Mucosa of descending colon (tissue), 3 donors: ENCODE data around the gene OR51V1. TPM values are rescaled to one million over a fixed set of nuclear protein-coding genes. Genes with fewer than 3 reads are reported as not detected.

Source experiments
- ATAC-seq: fragments of 200-7000 bp; cut with Tn5 transposase; one replicate; pipeline ENCODE4 v1.9.1; 2020; ENCODE audit warnings: mild to moderate bottlenecking, moderate library complexity
- DNase-seq, 3 donors: peaks; one replicate each; pipeline ENCODE4 v3.0.0-alpha.2; 2020
- H3K36me3 ChIP-seq: fragments of 200-600 bp; one replicate; pipeline ENCODE4 v1.8.0; 2021; ENCODE audit warnings: low read depth, mild to moderate bottlenecking
- H3K4me1 ChIP-seq: fragments of 200-600 bp; one replicate; pipeline ENCODE4 v1.8.0; 2021; ENCODE audit warnings: low read depth, mild to moderate bottlenecking
- H3K4me3 ChIP-seq: fragments of 200-600 bp; one replicate; pipeline ENCODE4 v1.8.0; 2021; ENCODE audit warnings: mild to moderate bottlenecking
- H3K9me3 ChIP-seq: fragments of 200-600 bp; one replicate; pipeline ENCODE4 v1.8.0; 2021; ENCODE audit warnings: mild to moderate bottlenecking
- intact Hi-C, 2 donors: fragments of 100-400 bp; cut with DNase I in 1 of 2; cut with micrococcal nuclease in 1 of 2; formaldehyde crosslinking; loops; one replicate each; pipeline versions ENCODE4 v1.11.0 to v1.11.1; 2022; cut with DNase I, micrococcal nuclease
- total RNA-seq, 3 donors: library from RNA; stranded (reverse); fragmentation: NEBNext Ultra II Directional in 2 of 3; extraction: Animal tissue kit (Norgen Biotek cat#: 25700) in 2 of 3; gene quantifications; one replicate each; pipeline versions ENCODE4 v1.2.1 to v1.2.4, GENCODE V29; 2021 to 2023
- TF ChIP-seq, protein P1 (sequence below): fragments of 200-600 bp; IDR thresholded peaks from one replicate; pipeline ENCODE4 v1.8.0; 2022; ENCODE audit warnings: antibody characterized with exemption, mild to moderate bottlenecking
- donor health status: DM: no; HTN: no; CAD: no; lungs with moderate emphysema.
- donor health status: DM: no; HTN: no; CAD: no.
- donor health status: DM: no; HTN: yes; CAD: no.

OR51V1 gene
- total RNA-seq, 3 donors from 2014 or later = not detected

DNA sequence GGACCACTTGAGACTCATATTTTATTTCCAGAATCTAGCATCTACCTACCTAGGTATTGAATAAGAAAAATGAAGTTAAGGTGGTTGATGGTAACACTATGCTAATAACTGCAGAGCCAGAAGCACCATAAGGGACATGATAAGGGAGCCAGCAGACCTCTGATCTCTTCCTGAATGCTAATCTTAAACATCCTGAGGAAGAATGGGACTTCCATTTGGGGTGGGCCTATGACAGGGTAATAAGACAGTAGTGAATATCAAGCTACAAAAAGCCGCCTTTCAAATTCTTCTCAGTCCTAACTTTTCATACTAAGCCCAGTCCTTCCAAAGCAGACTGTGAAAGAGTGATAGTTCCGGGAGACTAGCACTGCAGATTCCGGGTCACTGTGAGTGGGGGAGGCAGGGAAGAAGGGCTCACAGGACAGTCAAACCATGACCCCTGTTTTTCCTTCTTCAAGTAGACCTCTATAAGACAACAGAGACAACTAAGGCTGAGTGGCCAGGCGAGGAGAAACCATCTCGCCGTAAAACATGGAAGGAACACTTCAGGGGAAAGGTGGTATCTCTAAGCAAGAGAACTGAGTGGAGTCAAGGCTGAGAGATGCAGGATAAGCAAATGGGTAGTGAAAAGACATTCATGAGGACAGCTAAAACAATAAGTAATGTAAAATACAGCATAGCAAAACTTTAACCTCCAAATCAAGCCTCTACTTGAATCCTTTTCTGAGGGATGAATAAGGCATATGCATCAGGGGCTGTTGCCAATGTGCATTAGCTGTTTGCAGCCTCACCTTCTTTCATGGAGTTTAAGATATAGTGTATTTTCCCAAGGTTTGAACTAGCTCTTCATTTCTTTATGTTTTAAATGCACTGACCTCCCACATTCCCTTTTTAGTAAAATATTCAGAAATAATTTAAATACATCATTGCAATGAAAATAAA lies 24.3 kb upstream of the OR51V1 start:
- no peak for ATAC-seq
- TF ChIP-seq, protein P1, sequence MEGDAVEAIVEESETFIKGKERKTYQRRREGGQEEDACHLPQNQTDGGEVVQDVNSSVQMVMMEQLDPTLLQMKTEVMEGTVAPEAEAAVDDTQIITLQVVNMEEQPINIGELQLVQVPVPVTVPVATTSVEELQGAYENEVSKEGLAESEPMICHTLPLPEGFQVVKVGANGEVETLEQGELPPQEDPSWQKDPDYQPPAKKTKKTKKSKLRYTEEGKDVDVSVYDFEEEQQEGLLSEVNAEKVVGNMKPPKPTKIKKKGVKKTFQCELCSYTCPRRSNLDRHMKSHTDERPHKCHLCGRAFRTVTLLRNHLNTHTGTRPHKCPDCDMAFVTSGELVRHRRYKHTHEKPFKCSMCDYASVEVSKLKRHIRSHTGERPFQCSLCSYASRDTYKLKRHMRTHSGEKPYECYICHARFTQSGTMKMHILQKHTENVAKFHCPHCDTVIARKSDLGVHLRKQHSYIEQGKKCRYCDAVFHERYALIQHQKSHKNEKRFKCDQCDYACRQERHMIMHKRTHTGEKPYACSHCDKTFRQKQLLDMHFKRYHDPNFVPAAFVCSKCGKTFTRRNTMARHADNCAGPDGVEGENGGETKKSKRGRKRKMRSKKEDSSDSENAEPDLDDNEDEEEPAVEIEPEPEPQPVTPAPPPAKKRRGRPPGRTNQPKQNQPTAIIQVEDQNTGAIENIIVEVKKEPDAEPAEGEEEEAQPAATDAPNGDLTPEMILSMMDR = no peak
- Histone ChIP-seq H3K9me3 (no peaks in the 10 kb centered on the region), H3K36me3 (no peaks in the 10 kb centered on the region), H3K4me1 (no peaks in the 10 kb centered on the region), H3K4me3 (no peak overlapping the region)
- intact Hi-C loops = no loop called here
- no peak for DNase-seq

DNA sequence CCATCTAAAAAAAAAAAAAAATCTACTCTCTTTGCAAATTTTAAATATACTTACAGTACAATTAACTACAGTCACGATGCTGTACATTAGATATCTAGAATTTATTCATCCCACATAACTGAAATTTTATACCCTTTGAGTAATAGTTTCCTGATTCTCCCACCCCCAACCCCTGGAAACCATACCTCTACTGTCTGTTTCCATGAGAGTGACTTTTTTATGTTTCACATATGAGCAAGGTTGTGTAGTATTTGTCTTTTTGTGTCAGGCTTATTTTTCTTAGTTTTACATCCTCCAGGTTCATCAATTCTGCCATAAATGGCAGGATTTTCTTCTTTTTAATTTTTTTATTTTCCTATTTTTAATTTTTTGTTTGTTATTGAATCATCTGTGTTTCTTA lies 23.2 kb upstream of the OR51V1 start:
- no peak for ATAC-seq

DNA sequence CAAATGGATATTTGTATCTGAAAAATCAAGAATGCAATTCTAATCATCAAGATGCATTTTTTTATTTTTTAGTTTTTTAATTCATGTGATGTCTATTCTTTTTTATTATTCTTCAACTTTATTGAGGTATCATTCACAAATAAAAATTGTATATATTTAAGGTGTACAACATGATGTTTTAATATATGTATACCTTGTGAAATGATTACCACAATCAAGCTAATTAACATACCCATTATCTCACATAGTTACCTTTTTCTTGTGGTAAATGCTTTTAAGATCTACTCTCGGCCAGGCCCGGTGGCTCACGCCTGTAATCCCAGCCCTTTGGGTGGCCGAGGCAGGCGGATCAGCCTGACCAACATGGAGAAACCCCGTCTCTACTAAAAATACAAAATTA lies 22.7 kb upstream of the OR51V1 start:
- Histone ChIP-seq H3K36me3 (no peaks in the 10 kb centered on the region), H3K4me1 (no peaks in the 10 kb centered on the region), H3K9me3 (no peaks in the 10 kb centered on the region), H3K4me3 (no peak overlapping the region)
- no peak for ATAC-seq
- intact Hi-C loops = no loop called here
- no peak for DNase-seq
- TF ChIP-seq, protein P1 = no peak

More for the DNA sequence above, 23.2 kb upstream of the OR51V1 start:
- intact Hi-C loops = no loop called here
- no peak overlapping the region for H3K4me3 ChIP-seq
- H3K9me3 ChIP-seq = no peaks in the 10 kb centered on the region
- no peak for DNase-seq
- no peaks in the 10 kb centered on the region for H3K4me1 ChIP-seq
- TF ChIP-seq, protein P1 = no peak
- H3K36me3 ChIP-seq = no peaks in the 10 kb centered on the region

DNA sequence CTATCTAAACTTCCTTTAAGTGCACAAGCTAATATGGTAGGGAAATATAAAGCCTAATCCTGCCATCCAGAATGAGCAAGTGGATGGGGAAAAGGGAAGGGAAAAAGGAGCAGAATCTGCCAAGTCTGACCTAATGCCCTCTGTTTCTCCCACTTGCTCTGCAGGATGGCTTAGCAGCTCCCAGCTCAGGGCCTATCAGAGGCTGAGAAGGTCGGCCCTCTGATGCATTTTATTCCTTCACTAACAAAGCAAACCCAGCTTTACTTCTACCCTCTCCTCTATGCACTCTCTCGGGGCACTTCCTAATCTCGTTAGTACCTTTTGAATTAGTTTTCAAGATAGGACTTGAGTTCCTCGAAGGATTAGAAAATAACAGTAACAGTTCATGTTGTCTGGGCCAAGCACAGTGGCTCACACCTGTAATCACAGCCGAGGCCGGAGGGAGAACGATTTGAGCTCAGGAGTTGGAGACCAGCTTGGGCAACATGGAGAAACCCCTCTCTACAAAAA lies 9.9 kb upstream of the OR51V1 start:
- intact Hi-C loops = no loop called here
- Histone ChIP-seq H3K4me3 (no peak overlapping the region), H3K9me3 (no peaks in the 10 kb centered on the region), H3K4me1 (no peaks in the 10 kb centered on the region), H3K36me3 (no peaks in the 10 kb centered on the region)
- TF ChIP-seq, protein P1 = no peak
- ATAC-seq = no peak
- no peak for DNase-seq

DNA sequence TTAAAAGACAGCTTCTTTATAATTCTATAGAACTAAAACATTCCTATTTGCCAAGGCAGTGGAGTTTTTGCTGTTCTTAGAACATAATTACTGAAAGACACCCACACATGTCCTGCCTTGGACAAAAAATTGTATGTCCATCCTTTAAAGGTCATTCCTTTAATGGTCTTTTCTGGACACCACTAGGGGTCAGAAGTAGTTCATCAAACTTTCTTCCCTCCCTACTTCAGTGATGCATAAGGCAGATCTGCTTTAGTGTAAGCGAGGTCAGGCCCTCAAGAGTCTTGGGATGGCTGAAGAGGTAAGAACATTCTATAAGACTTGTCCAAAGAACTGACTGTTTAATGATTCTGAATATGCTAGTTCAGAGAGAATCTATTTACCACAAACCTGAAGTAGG lies 4.3 kb upstream of the OR51V1 start:
- TF ChIP-seq, protein P1 = no peak
- intact Hi-C loops = no loop called here
- H3K4me3 ChIP-seq = no peak overlapping the region
- no peaks in the 10 kb centered on the region for H3K36me3 ChIP-seq
- H3K9me3 ChIP-seq = no peaks in the 10 kb centered on the region
- no peak for DNase-seq
- no peaks in the 10 kb centered on the region for H3K4me1 ChIP-seq
- no peak for ATAC-seq
